ENCODE data around the gene TNNI2. TPM values are rescaled to one million over a fixed set of nuclear protein-coding genes. Genes with fewer than 3 reads are reported as not detected.

The TNNI2 gene
- total and polyA plus RNA-seq, 11 donors, result 0.22 to 3.3 (median 0.72) TPM; not detected in 8

GRCh38 chr11:1841511-1842148 is 2.8 kb downstream of the TNNI2 start:
- Histone ChIP-seq H3K27me3 (no peaks in the 10 kb centered on the region), H3K9me3 (no peaks in the 10 kb centered on the region), H3K4me1 (peaks cover 0 to 60% (median 23%) of the 10 kb centered on the region in 12 donors), H3K27ac (peak overlapping the region in 6 of 12 donors; percentile 13 to 82 (median 73)), H3K4me3 (no peak overlapping the region), H3K36me3 (no peaks in the 10 kb centered on the region)
- intact Hi-C loops (cut with DNase I), result loop anchor here in 6 of 10 donors (2.0 to 10.0 kb wide), 4 partner anchors 41 to 306 kb away; no protein-coding TSS in a partner anchor
- peak in 3 of 5 donors; percentile 8 to 54 (median 25) for DNase-seq
- ATAC-seq, result no peak
- TF ChIP-seq POLR2A (IDR thresholded peaks at IDR 0.05), result no peak
- TF ChIP-seq, protein P1, sequence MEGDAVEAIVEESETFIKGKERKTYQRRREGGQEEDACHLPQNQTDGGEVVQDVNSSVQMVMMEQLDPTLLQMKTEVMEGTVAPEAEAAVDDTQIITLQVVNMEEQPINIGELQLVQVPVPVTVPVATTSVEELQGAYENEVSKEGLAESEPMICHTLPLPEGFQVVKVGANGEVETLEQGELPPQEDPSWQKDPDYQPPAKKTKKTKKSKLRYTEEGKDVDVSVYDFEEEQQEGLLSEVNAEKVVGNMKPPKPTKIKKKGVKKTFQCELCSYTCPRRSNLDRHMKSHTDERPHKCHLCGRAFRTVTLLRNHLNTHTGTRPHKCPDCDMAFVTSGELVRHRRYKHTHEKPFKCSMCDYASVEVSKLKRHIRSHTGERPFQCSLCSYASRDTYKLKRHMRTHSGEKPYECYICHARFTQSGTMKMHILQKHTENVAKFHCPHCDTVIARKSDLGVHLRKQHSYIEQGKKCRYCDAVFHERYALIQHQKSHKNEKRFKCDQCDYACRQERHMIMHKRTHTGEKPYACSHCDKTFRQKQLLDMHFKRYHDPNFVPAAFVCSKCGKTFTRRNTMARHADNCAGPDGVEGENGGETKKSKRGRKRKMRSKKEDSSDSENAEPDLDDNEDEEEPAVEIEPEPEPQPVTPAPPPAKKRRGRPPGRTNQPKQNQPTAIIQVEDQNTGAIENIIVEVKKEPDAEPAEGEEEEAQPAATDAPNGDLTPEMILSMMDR (IDR thresholded peaks at IDR 0.05), result no peak
- WGBS, 4 donors, result 93 to 97% (median 94%) methylated on average over 9 to 19 of the region's 19 CpGs

DNA sequence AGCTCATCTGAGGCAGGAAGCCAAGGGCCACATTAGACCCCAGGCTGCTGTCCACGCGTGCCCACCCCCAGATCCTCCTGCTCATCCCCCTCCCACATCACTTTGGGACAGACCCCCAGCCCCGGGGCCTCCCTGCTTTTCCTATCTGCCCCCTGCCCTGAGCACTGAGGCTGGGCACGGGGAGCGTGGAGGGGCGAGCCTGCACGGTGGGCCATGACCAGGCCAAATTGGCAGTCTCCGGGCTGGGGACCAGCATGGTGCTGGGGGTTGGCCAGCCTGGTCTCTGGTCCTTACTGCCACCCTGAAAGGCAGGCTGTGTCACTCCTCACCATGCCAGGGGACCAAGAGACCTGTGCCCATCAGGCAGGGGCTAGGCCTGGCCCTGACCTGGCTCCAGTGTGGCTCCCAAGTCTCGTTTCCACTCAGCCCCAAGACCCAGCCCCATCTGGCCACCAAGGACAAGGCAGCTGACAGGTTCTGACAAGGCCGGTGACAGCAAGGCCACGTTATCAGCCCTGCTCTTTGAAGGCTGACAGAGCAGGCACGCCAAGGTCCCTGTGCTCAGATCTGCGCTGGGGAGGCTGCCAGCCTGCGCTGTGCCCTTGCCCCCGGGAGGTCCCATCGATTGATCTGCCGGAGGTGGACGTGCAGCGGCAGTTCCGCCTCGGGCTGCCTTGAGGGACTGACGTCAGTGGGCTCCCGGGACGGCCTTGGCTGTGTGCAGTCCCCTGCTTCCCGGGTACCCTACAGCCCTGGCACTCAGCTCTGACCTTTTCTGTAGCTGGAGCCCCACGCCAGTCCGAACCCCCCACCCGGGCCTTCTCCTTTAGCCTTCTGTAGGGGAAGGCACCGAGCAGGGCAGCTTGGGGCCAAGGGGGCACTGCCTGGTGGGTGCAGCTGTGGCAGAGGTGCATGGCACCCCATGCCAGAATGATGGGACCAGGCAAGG is 3.6 kb downstream of the TNNI2 start:
- H3K4me1 ChIP-seq, result peaks cover 0 to 60% (median 23%) of the 10 kb centered on the region in 12 donors
- DNase-seq, result peak; percentile 61 to 90 (median 79)
- H3K36me3 ChIP-seq, result no peaks in the 10 kb centered on the region
- TF ChIP-seq, protein P1 (IDR thresholded peaks at IDR 0.05), result no peak
- no peak for TF ChIP-seq POLR2A (IDR thresholded peaks at IDR 0.05)
- H3K9me3 ChIP-seq, result no peaks in the 10 kb centered on the region
- no peak overlapping the region for H3K4me3 ChIP-seq
- ATAC-seq, result peak; percentile 72 to 88 (median 84)
- no peaks in the 10 kb centered on the region for H3K27me3 ChIP-seq
- intact Hi-C loops (cut with DNase I), result loop anchor here in 6 of 10 donors (2.0 to 10.0 kb wide), 4 partner anchors 40 to 305 kb away; no protein-coding TSS in a partner anchor
- 49 to 72% (median 59%) methylated on average over 18 to 29 of the region's 29 CpGs for WGBS, 4 donors
- peak overlapping the region in 10 of 12 donors; percentile 37 to 82 (median 64) for H3K27ac ChIP-seq

GRCh38 chr11:1843098-1843473 is 4.3 kb downstream of the TNNI2 start:
- intact Hi-C loops (cut with DNase I), result loop anchor here in 6 of 10 donors (2.0 to 10.0 kb wide), 4 partner anchors 39 to 304 kb away; no protein-coding TSS in a partner anchor

More at GRCh38 chr11:1843098-1843473, 4.3 kb downstream of the TNNI2 start:
- TF ChIP-seq, protein P1 (IDR thresholded peaks at IDR 0.05), result no peak
- no peak for TF ChIP-seq POLR2A (IDR thresholded peaks at IDR 0.05)
- no peaks in the 10 kb centered on the region for H3K9me3 ChIP-seq
- WGBS, 4 donors, result 77 to 87% (median 79%) methylated on average over 10 to 11 of the region's 11 CpGs
- DNase-seq, result peak in 1 of 5 donors; percentile 49
- no peak for ATAC-seq
- no peaks in the 10 kb centered on the region for H3K27me3 ChIP-seq
- H3K27ac ChIP-seq, result peak overlapping the region in 9 of 12 donors; percentile 40 to 82 (median 71)
- H3K4me3 ChIP-seq, result no peak overlapping the region
- peaks cover 0 to 60% (median 18%) of the 10 kb centered on the region in 12 donors for H3K4me1 ChIP-seq
- no peaks in the 10 kb centered on the region for H3K36me3 ChIP-seq

Measured in heart left ventricle (tissue), 16 donors.